PC-9 (cell line): ENCODE measurements around the gene P4HA2.

Experiments
- CTCF ChIP-seq: fragments of 200-600 bp; sonication (generic); conservative IDR thresholded peaks from 2 replicates; pipeline ENCODE4 v1.6.1; 2017; ENCODE audit warnings: mixed run types, antibody characterized with exemption, mild to moderate bottlenecking, moderate library complexity
- EZH2 ChIP-seq: fragments of 200-600 bp; sonication (generic); IDR thresholded peaks from 2 replicates; pipeline ENCODE4 v1.8.0; 2017; ENCODE audit warnings: antibody characterized with exemption, low read depth

DNA sequence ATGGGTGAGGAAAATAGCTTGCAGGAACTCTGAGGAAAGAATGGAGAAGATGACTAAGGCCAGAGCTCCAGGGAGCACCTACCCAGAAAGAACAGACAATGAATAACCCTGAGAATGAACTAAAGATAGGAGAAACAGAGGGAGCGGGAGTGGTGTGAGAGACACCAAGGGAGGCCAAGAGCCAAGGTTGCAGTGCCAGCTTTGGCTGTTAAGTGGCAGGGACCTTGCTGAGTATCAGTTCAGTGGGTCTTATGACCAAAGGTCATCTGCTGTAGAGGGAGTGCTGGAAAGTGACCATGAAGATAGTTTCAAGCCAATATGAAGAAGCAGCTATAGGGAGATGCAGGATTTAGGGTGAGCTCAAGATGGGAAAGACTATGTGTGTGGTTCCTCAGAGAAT is 16.7 kb downstream of the P4HA2 start:
- TF ChIP-seq CTCF = no peak
- no peak for TF ChIP-seq EZH2
